GM21786 (cell line): ENCODE results near the gene PDLIM5.

Experiments used
- ATAC-seq: cut with Tn5 transposase; IDR thresholded peaks from one replicate; pipeline ENCODE4 v1.9.1; 2021; ENCODE audit not compliant: unreplicated experiment

Gene PDLIM5

DNA sequence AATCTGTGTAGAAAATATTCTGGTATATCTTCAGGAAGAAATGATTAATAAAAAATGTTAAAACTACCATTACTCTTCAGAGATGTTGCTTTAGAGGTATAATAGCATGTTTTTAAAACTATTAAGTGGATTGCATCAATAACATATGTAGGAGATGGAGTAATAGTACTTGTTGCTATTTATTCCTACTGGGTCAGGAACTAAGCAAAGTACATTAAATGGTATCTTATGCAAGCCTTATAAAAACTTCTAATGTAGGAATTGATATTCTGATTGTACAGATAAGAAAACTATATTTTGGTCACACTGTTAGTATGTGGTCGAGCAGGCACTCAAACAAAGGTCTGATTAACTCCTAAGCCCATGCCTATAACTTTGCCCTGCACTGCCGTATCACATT lies 31.4 kb upstream of the PDLIM5 start:
- ATAC-seq = no peak

DNA sequence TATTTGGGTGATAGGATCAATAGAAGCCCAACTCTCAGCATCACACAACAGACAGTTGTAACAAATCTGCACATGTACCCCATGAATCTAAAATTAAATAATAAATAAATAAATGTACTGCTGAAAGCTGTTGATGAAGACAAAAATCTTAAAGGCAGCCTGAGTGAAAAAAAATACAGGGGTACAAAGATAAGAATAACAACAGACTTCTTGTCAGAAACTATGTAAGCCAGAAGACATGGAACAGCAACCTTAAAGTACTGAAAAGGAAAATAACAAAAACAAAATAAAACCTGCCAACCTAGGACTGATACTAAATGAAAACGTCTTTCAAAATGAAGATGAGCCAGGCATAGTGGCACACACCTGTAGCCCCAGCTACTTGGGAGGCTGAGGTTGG lies 25.0 kb upstream of the PDLIM5 start:
- ATAC-seq = no peak

DNA sequence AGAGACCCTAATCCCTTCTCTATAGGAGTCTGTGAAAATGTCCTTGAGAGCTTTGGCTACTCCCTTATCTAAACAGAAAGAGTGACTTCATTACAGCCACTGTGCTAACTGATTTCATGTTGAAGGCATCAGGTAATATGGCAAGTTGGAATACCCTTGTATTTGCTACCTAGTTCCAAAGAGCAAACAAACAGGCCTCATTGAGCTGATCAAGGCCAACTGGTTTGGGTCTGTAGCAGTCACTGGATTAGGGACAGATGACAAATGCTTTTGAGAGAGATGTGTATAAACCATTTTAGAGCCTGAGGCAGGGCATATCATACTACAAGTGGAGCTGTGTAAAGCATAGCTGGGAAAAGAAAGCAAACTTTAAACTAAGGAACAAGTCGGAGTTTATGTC lies 22.9 kb upstream of the PDLIM5 start:
- no peak for ATAC-seq

DNA sequence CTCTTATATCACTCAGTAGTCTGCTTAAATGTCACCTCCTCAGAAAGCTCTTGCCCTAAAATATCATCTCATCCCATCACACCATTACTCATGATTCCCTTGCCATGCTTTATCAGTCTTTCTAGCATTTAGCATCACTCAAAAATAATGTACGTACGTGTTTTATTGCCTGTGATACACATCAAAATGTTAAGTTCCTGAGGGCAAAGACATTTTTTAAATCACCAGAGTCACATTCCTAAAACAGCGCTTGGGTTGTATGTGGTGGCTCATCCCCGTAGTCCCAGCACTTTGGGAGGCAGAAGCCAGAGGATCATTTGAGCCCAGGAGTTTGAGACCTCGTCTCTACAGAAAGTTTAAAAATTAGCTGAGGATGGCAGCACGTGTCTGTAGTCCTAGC lies 21.3 kb upstream of the PDLIM5 start:
- ATAC-seq = no peak

DNA sequence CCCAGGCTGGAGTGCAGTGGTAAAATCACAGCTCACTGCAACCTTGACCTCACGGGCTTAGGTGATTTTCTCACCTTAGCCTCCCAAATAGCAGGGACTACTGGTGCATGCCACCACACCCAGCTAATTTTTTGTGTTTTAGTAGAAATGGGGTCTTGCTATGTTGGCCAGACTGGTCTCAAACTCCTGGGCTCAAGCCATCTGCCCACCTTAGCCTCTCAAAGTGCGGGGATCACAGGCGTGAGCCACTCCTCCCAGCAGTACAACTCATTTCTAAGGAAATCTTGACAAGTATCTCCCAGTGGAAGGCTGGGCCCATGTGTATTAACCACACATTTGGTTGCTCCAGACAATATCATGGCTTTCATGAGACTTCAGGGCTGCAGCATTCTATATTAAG lies 20.4 kb upstream of the PDLIM5 start:
- ATAC-seq = no peak

DNA sequence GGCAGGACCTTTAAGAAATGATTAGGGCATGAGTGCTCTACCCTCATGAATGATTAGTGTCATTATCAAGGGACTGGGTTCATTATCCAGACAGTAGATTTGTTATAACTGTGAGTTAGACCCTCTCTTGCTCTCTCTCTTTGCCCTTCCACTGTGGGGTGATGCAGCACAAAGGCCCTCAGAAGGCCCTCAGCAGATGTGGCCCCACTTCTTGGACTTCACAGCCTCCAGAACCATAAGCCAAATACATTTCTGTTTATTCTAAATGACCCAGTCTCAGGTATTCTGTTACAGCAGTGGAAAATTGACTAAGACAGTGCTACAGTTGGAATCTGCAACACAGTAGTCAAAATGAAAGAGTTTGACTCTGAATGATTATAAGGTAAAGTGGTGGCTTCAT lies 17.2 kb upstream of the PDLIM5 start:
- no peak for ATAC-seq

DNA sequence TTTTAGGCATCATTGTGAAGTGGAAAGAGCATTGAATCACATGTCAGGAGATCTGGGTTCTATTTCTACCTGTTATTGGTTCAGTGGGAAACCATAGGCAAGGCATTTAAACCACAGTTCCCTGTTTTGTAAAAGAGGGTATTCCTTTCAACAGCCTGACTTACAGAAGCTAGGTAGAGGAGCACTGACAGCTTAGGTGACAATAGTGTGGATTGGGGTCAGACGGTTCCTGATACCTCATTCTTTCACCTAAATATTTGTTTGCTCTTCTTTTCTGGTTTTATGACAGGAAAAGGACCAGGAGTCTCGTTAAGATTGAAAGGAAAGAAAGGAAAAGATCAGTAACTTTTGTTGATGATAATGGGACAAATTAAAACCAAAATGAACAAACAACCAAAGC lies 15.9 kb upstream of the PDLIM5 start:
- no peak for ATAC-seq

DNA sequence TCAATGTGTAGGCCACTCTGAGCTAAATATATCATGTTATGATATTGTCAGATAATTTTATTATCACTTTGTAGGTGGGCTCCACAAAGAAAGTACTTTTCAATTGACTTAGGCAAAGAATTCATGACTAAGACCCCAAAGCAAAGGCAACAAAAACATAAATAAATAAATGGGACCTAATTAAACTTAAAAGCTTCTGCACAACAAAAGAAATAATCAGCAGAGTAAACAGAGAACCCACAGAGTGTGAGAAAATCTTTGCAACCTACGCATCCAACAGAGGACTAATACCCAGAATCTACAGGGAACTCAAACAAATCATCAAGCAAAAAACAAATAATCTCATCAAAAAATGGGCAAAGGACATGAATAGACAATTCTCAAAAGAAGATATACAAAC lies 15.2 kb upstream of the PDLIM5 start:
- no peak for ATAC-seq

DNA sequence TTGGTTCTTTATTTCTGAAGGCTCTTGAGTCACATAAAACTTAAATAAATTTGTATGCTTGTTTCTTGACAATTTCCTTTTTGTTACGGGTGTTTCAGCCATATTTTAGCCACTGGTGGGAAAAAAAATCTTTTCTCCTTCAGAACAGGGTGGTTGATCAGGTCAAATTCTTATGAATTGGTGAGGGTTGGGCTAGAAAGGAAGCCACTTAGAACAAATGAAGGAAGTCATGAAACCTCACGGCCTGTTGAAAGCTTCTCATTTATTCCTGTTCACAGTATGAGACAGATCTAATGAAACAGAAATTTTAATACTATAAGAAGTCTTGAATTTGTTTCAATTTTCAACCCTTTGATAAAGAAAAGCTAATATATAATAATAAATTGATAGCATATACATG lies 12.1 kb upstream of the PDLIM5 start:
- no peak for ATAC-seq

DNA sequence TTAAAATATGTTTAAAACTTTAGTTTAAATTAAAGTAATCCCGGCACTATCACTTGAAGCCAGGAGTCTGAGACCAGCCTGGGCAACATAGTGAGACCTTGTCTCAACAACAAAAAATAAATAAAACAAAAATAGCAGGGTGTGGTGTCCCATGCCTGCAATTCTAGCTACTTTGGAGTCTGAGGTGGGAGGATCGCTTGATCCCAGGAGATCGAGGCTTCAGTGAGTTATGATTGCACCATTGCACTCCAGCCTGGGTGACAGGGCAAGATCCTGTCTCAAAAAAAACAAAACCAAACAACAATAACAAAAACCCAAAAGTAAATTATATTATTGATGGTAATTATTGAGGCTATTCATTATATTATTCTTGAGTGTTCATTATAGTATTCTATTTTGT lies 9.9 kb upstream of the PDLIM5 start:
- ATAC-seq = no peak

DNA sequence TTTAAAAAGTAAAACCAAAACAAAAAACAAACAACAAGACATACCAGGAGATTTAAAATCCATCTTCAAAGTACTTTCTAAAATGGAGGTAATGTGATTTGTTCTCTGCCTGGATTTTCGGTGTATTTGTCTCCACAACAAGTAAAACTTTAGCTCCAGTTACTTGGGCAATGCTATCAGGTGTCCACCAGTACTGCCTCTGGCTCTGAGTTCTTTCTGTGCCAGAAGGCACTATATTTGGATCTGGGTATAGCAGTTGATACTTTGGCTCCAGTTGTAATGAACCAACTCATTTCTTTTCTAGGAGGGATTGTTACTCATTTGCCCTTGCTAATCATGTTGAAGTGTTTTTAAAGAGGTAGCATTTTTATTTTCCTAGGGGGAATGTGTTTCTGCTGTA lies 9.5 kb upstream of the PDLIM5 start:
- no peak for ATAC-seq

DNA sequence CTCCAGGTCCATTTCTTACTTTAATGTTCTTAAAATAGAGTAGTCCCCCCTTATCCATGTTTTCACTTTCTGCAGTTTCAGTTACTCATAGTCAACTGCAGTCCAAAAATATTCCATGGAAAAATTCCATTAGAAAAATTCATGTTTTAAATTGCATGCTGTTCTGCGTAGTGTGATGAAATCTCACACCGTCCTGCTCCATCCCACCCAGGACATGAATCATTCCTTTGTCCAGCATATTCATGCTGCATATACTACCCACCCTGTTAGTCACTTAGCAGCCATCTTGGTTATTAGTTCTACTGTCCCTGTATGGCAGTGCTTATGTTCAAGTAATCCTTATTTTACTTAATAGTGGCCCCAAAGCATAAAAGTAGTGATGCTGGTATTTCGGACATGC lies 5.4 kb upstream of the PDLIM5 start:
- ATAC-seq = no peak

DNA sequence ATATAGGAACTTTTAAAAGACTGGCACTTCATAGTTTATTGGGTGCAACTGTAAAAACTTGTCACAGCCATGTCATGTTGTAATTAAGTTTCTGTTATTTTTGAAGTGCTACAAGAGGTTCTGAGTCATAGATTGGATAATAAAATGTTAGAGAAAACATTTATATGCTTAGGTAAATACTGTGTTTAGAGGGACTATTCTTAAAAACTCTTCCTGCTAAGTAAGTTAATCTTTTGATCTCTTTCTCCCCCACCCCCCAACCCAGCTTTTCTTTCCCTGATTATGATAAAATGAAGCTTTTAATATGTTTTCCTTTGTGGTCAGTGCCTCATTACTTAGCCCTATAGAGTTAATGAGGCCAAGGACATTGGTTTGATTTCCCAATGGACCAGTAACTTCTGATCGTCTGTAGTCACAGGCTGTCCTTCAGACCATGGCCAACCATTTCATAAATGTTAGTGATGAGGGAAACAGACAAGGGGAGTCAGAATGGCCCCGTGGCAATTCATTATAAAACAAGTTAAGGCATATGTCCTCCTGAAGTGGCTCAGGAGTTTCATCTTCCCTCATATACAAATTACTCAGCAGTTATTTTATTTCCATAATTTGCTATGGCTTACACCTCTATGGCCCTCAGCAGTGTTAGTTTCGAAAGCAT lies 3.9 kb upstream of the PDLIM5 start:
- no peak for ATAC-seq

DNA sequence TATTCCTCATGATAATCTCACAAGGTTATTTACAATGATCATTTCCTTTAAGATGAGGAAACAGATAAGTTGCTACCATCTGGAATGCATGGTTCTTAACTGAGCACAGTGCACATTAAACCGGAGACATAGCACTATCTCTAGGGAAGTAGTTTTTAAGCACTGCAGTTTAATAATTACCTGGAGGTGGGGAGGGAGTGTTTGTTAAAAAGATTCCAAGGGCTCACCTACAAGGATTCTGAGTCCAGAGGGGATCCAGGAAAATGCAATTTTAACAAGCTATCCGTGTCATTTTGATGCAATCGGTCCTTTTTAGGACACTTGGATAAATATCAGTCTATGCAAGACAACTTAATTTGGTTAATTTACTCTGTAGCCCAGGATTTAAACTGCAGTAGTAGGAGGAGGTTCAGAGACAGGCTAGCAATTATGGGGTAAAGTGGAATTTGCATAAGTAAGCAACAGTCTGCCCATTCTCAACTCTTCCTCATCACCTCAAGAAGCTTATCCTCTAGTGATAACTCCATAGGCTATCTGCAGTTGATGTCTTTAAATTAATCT lies 2.8 kb upstream of the PDLIM5 start:
- no peak for ATAC-seq

DNA sequence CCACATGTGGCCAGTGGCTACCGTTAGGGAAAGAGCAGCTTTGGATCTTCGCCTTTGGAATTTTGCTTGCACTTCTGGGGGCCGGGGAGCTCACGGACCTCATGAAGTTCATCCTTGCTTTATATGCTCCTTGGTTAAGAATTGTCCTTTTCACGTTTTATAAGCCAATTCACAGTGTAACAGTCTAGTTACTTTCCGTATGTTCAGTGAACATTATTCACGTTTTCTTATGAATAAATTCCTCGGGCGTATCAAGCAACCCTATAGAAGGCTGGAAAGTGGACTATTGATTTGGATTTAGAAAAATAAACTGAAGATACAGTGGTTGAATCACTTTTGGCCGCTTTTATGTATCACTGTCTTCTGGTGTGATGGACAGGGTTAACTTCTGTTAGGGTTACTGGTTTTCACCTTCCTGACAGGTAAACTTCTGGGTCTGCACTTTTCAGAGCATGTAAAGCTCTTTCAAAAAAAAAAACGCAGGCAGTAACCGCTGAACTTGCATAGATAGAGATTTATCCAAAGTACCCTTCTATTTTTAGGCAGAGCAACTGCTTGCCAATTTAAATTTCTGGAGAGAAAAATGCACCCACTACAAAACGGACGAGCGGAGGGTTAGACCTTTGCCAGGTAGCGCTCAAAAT lies 569 bp upstream of the PDLIM5 start:
- ATAC-seq = no peak

DNA sequence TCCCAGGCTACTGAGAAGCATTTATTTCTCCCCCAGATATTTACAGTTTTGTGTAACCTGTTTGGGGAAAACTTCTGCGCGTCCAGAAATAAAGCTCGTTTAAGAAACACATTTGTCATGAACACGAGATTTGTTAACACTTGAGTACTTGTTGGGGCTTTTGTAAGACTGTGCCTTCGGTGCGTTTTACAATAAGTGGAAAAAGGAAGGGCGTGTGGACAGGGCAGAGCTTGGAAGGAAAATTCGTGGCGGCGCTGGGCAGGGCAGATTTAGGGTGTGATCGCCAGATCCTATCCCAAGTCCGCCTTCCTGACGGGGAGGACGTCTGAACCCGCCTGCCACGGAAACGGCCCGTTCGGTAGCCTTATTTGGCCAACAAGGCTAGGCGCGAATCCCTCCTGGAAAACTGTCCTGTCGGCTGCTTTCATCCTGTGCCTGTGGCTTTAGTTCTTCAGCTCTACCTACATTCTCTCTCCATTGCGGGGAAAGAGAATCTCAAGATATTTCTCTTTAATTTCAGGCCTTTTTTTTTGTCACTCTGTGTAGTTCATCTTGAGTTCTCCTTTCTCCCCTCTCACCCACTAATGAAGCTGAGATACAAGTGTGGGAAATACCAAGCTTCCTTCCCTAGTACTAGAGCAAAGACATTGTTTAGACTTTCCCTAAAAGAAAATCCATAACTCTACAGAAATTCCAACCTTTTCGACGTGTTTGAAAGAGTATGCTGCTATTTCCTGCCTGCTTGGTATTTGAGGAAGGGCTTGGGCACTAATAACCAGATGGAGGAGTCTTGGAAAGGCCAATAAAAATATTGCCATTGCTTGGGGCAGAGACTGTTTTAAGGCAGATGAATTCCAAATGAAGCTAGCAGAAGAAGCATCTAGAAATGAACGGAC lies 982 bp downstream of the PDLIM5 start:
- no peak for ATAC-seq

DNA sequence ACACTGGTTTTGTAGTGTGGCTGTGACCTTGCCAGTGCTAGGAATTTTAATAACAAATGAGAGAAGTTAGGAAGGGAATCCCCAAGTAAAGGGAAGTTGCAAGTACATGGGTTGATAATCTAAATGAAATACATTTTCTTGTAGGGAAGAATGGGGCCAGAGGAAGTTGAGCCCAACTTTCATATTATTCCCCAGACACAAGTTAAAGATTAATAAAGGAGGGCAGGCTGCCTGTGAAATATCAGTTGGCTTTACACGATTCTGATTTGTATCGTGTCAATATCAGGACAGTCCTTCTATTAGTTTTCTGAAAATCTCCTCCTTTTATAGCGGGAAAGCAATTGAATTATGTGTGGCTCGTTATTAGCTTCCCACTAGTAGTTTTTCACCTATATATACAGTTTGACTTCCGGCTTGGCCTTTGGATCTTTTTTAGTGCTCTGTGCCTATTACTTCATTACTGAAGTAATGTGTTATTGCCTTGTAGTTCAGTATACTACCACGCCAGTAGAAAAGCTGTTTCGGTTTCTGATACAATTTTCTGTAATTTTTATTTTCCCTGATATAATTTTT lies 1.7 kb downstream of the PDLIM5 start:
- no peak for ATAC-seq

DNA sequence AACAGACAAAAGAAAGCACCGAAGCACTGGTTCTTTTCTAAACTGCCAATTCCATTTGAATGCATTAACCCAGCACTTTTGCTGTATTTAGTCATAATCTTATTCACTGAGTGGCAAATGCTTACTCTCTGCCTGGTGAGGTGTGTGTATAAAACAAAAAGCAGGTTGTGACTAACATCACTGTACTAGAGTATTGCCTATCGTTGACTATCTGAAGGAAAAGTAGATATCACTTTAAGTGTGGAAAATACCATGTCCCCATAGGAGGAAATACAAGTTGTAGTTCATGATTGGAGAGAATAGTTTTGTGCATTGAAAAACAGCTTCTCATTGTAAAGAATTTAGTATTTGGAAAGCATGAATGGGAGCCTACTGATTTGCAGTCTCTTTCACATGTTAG lies 2.7 kb downstream of the PDLIM5 start:
- ATAC-seq = no peak

DNA sequence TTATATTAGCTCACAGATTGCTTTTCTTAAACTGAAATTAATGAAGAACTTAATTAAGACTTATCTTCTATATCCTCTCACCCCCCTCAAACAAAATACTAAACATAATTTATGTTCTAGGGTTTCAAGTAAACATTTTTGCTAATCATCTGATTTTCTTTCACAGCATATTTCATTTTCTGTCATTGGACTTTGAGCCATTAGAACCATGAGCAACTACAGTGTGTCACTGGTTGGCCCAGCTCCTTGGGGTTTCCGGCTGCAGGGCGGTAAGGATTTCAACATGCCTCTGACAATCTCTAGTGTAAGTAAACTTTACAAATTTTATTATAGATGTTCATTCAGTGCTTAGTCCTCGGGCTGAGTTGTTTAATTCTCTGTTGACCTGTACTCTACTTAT lies 3.3 kb downstream of the PDLIM5 start:
- ATAC-seq = no peak

DNA sequence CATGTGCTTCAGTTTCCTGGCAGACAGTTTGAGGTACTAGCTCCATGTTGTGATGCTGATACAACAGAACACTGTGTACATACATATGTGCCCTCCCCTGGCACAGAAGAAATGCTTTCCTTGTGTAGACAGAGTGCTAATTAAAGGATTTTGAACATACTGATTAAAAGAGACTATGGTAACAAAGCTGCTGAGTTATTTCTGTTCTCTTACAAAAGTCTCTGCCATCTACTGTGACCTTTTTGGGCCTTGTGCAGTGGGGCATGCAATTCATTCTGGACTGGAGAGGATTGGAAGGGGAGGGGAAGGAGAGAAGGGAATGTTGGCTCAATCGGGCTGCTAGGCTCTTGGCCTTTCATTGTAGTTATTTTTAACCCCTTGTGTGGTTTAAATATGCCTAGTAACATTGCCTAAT lies 6.0 kb downstream of the PDLIM5 start:
- no peak for ATAC-seq

DNA sequence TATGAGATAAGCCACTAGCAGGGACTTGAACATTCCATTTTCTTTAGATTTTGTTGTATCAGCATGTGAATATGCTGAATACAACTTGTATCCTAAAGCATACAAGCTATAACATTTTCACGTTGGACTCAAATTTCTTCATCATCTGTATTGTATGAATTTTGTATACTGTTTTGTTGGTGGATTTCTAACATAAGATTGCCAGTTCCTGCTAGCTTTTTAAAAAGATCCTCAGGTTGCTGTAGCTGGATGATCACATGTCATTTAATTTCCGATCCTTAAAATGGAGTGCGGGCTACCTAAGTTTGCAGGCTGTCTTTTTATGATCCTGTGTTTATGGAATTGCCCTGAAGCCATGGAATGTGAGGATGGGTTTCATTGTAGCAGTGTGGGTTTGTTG lies 6.9 kb downstream of the PDLIM5 start:
- no peak for ATAC-seq
